Upper lobe of left lung (tissue), 6 donors: Measurements from ENCODE around the gene PRKAR1B. TPM values are rescaled to one million over a fixed set of nuclear protein-coding genes. Genes with fewer than 3 reads are reported as not detected.
A peak's percentile ranks its signal among the peaks of the same experiment; 100 is the strongest.

ENCODE experiments used
- ATAC-seq, 2 donors: fragments of 200-7000 bp; cut with Tn5 transposase; one replicate each; pipeline ENCODE4 v1.9.1; 2022; ENCODE audit warnings: mild to moderate bottlenecking in 2 of 2, moderate library complexity in 2 of 2; ENCODE audit not compliant: low FRiP score in 2 of 2
- DNase-seq, 2 donors: peaks; one replicate each; pipeline ENCODE4 v3.0.0-alpha.2; 2019 to 2020
- H3K27ac ChIP-seq, 4 donors: fragments of 200-600 bp; sonication (generic); one replicate each; pipeline ENCODE4 v1.5.1; 2016 to 2019
- H3K27me3 ChIP-seq, 4 donors: fragments of 200-600 bp; sonication (generic); one replicate each; pipeline ENCODE4 v1.5.1; 2017 to 2019
- H3K36me3 ChIP-seq, 4 donors: fragments of 200-600 bp; sonication (generic); one replicate each; pipeline ENCODE4 v1.5.1; 2016 to 2019
- H3K4me1 ChIP-seq, 4 donors: fragments of 200-600 bp; sonication (generic); one replicate each; pipeline ENCODE4 v1.5.1; 2018 to 2019
- H3K4me3 ChIP-seq, 4 donors: fragments of 200-600 bp; sonication (generic); one replicate each; pipeline ENCODE4 v1.5.1; 2017 to 2019; ENCODE audit warnings: mild to moderate bottlenecking in 2 of 4, moderate library complexity in 1 of 4
- H3K9me3 ChIP-seq, 4 donors: fragments of 200-600 bp; sonication (generic); one replicate each; pipeline ENCODE4 v1.5.1; 2018 to 2019
- EP300 ChIP-seq, 4 donors: sonication (generic); formaldehyde crosslinking; IDR thresholded peaks; one replicate each; pipeline ENCODE4 v1.5.1; 2017; ENCODE audit warnings: antibody characterized with exemption in 4 of 4, control low read depth in 2 of 4
- POLR2A ChIP-seq, 4 donors: fragments of 450-650 bp; IDR thresholded peaks; one replicate each; pipeline ENCODE4 v1.5.1; 2016 to 2017; ENCODE audit warnings: antibody characterized with exemption in 4 of 4, mild to moderate bottlenecking in 2 of 4
- POLR2AphosphoS5 ChIP-seq, 2 donors: sonication (generic); formaldehyde crosslinking; IDR thresholded peaks; one replicate each; pipeline ENCODE4 v1.5.1; 2017; ENCODE audit warnings: antibody characterized with exemption in 2 of 2
- WGBS, 2 donors: methylation state at CpG; one replicate each; pipeline ENCODE4 v1.1.5; 2017 to 2018; 5-methylcytosine and 5-hydroxymethylcytosine counted together
- total RNA-seq, 6 donors: library from RNA; depleted of rRNA in 4 of 6; stranded (reverse); fragments of >200 nt in 4 of 6; gene quantifications; one replicate each; pipeline versions ENCODE4 v1.1.0 to v1.2.1, GENCODE V29; 2016 to 2021
- TF ChIP-seq, protein P1 (sequence below), 6 experiments: fragments of 450-650 bp in 4 of 6; fragments of 200-600 bp in 2 of 6; sonication (generic) in 2 of 6; IDR thresholded peaks; one replicate each; pipeline ENCODE4 v1.5.1; 2016 to 2019; ENCODE audit warnings: antibody characterized with exemption in 6 of 6
- donor health status: DM: no; HTN: no; CAD: no; lungs with moderate emphysema.
- donor health status: DM: no; HTN: yes; CAD: no; lungs with severe emphysema.

PRKAR1B gene
- total RNA-seq, 6 donors from 2014 or later = 10.3 to 24.4 (median 20.9) TPM

GRCh38 chr7:631291-631711 is 95.8 kb downstream of the PRKAR1B start:
- no peaks in the 10 kb centered on the region for H3K27me3 ChIP-seq
- H3K4me1 ChIP-seq = no peaks in the 10 kb centered on the region
- H3K36me3 ChIP-seq = no peaks in the 10 kb centered on the region
- H3K27ac ChIP-seq = no peak overlapping the region
- 97 to 98% methylated on average over 12 to 17 of the region's 17 CpGs for WGBS, 2 donors
- TF ChIP-seq, protein P1, sequence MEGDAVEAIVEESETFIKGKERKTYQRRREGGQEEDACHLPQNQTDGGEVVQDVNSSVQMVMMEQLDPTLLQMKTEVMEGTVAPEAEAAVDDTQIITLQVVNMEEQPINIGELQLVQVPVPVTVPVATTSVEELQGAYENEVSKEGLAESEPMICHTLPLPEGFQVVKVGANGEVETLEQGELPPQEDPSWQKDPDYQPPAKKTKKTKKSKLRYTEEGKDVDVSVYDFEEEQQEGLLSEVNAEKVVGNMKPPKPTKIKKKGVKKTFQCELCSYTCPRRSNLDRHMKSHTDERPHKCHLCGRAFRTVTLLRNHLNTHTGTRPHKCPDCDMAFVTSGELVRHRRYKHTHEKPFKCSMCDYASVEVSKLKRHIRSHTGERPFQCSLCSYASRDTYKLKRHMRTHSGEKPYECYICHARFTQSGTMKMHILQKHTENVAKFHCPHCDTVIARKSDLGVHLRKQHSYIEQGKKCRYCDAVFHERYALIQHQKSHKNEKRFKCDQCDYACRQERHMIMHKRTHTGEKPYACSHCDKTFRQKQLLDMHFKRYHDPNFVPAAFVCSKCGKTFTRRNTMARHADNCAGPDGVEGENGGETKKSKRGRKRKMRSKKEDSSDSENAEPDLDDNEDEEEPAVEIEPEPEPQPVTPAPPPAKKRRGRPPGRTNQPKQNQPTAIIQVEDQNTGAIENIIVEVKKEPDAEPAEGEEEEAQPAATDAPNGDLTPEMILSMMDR (IDR thresholded peaks at IDR 0.05) = no peak
- TF ChIP-seq EP300 (IDR thresholded peaks at IDR 0.05) (no peak), POLR2A (IDR thresholded peaks at IDR 0.05) (no peak), POLR2AphosphoS5 (IDR thresholded peaks at IDR 0.05) (no peak)
- no peaks in the 10 kb centered on the region for H3K9me3 ChIP-seq
- DNase-seq = no peak
- H3K4me3 ChIP-seq = no peak overlapping the region
- peak in 1 of 2 donors; percentile 11 for ATAC-seq

GRCh38 chr7:630539-630938 is 96.5 kb downstream of the PRKAR1B start:
- TF ChIP-seq POLR2A (IDR thresholded peaks at IDR 0.05) (no peak), POLR2AphosphoS5 (IDR thresholded peaks at IDR 0.05) (no peak), EP300 (IDR thresholded peaks at IDR 0.05) (no peak)
- TF ChIP-seq, protein P1 (IDR thresholded peaks at IDR 0.05) = no peak
- Histone ChIP-seq H3K27me3 (no peaks in the 10 kb centered on the region), H3K9me3 (peaks cover under 1 to 7% (median under 1%) of the 10 kb centered on the region in 4 donors), H3K36me3 (no peaks in the 10 kb centered on the region), H3K4me1 (no peaks in the 10 kb centered on the region), H3K4me3 (no peak overlapping the region), H3K27ac (no peak overlapping the region)
- WGBS, 2 donors = 73 to 87% methylated on average over 3 to 5 of the region's 5 CpGs
- ATAC-seq (no peak), DNase-seq (no peak)

- Histone ChIP-seq H3K9me3 (peaks cover 4 to 11% (median 5%) of the 10 kb centered on the region in 4 donors), H3K27me3 (no peaks in the 10 kb centered on the region), H3K27ac (no peak overlapping the region), H3K4me1 (no peaks in the 10 kb centered on the region), H3K36me3 (no peaks in the 10 kb centered on the region), H3K4me3 (no peak overlapping the region)
- no peak for ATAC-seq
- WGBS, 2 donors = 95 to 97% methylated on average over 10 to 11 of the region's 12 CpGs
- TF ChIP-seq, protein P1 (IDR thresholded peaks at IDR 0.05) = no peak
- TF ChIP-seq POLR2A (IDR thresholded peaks at IDR 0.05) = no peak
- TF ChIP-seq POLR2AphosphoS5 (IDR thresholded peaks at IDR 0.05) = no peak
- no peak for TF ChIP-seq EP300 (IDR thresholded peaks at IDR 0.05)
- no peak for DNase-seq
These were observed 97.0 kb downstream of the PRKAR1B start for GRCh38 chr7:630111-630511.

GRCh38 chr7:628826-629225 is 98.3 kb downstream of the PRKAR1B start:
- Histone ChIP-seq H3K27ac (no peak overlapping the region), H3K9me3 (peaks cover 4 to 17% (median 8%) of the 10 kb centered on the region in 4 donors), H3K27me3 (no peaks in the 10 kb centered on the region), H3K4me1 (no peaks in the 10 kb centered on the region), H3K36me3 (no peaks in the 10 kb centered on the region), H3K4me3 (no peak overlapping the region)
- 90 to 97% methylated on average over 4 to 19 of the region's 19 CpGs for WGBS, 2 donors
- ATAC-seq (no peak), DNase-seq (no peak)
- TF ChIP-seq, protein P1 (IDR thresholded peaks at IDR 0.05) = no peak
- TF ChIP-seq POLR2AphosphoS5 (IDR thresholded peaks at IDR 0.05) = no peak
- no peak for TF ChIP-seq POLR2A (IDR thresholded peaks at IDR 0.05)
- no peak for TF ChIP-seq EP300 (IDR thresholded peaks at IDR 0.05)

- DNase-seq (no peak), ATAC-seq (peak in 1 of 2 donors; percentile 9)
- H3K4me1 ChIP-seq = no peaks in the 10 kb centered on the region
- H3K27me3 ChIP-seq = no peaks in the 10 kb centered on the region
- H3K27ac ChIP-seq = no peak overlapping the region
- H3K36me3 ChIP-seq = no peaks in the 10 kb centered on the region
- TF ChIP-seq, protein P1 (IDR thresholded peaks at IDR 0.05) = no peak
- TF ChIP-seq POLR2A (IDR thresholded peaks at IDR 0.05) (no peak), POLR2AphosphoS5 (IDR thresholded peaks at IDR 0.05) (no peak), EP300 (IDR thresholded peaks at IDR 0.05) (no peak)
- WGBS, 2 donors = 88 to 92% methylated on average over 11 to 13 of the region's 13 CpGs
- no peak overlapping the region for H3K4me3 ChIP-seq
- H3K9me3 ChIP-seq = peaks cover 4 to 17% (median 8%) of the 10 kb centered on the region in 4 donors
These were observed 98.7 kb downstream of the PRKAR1B start for GRCh38 chr7:628402-628763.
